ENCODE measurements around the gene NEK7. TPM values are rescaled to one million over a fixed set of nuclear protein-coding genes. Genes with fewer than 3 reads are reported as not detected.
A peak's percentile ranks its signal among the peaks of the same experiment; 100 is the strongest.

NEK7 gene
- total RNA-seq, 1 experiment from 2014 or later = 14.2 TPM

DNA sequence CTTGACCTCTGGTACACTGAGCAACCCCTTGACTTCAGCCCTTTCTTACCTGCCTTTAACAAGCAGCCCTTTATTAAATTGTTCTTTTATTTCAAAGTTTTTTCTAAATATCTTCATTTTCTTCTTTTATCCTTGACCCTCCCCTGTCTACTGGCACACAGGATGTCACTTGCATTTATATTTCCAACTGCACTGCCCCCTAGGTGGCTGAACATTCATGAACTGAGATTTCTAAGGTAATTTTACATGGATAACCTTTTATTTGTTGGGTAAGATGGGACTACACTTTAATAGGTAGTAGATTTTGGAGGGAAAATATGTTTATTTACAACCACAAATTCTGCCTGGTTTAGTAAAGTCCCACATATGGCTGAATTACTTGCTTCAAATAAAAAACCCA is 193.7 kb downstream of the NEK7 start:
- no peak for DNase-seq (ENCODE audit: low spot score)

DNA sequence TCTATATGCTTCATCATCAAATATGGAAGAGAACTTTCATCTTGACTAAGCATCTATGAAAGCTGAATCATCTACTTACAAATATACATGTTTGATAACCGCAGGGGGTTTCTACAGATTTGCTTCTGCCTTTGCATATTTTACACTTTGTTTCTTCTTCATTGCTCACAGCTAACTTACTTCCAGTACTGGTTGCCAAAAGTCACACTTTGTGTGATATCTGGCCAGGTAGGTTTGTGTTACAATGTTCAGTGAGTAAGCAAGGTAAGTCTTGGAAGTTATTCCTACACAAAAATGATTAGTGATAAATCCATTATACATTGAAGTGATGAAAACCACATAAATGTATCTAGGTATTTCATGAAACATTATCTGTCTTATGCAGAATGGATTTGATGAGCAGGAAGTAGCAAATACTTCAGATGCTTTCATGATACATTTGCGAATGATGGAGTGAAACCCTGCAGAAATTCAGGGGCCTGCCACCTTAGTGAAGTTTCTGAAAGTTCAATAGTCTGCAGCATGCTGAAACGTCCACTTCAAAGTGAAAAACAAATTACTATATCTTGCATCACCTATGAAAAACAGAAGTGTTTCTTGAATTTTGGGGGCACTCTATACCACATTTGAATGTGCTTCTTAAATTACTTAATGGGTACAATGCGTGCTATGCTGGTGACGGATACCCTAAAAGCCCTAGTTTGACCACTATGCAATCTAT is 196.3 kb downstream of the NEK7 start:
- no peak for DNase-seq (ENCODE audit: low spot score)

DNA sequence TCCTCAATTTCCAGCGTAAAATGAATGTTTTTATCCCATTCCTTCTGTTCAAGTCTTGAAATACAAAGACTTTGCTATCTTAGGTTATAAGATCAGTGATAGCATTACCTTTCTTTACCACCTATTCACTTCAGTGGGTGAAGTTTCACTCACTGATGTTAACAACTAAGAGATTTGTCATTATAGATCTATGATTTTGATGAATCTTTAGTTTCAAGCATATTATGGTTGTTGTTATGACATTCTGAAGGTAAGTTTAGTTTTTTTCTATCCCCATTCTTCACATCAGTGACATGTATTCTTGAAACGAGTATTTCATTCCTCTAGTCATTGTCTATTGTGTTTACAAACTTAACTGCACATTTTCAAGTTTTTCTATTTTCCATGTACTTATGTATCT is 201.1 kb downstream of the NEK7 start:
- no peak for DNase-seq (ENCODE audit: low spot score)

DNA sequence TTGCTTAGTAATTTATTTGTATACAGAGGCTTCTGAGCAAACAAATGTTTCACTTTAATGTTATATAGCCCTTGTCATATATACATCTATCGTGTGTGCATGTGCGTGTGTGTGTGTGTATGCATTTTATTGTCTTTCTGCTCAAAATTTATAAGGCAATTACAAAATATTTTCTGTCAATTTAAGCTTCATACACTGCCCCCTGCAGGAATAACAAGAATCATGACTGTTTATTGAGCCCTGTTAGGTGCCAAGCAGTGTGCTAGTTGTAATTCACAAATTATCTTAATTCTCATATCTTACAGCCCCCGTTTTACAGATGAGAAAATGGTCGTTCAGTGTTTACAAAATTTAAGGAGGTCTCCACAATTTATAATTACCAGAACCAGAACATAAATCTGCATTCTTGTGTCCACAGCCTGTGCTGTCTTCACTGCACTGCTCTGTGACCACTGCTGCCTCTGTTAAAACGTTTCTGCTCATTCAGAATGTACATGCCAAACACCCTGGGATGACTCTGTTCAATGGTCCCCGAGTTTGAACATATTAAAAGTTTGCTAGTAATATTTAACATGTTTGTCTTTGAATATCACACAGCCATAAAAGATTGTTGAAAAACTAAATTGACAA is 202.3 kb downstream of the NEK7 start:
- peak; percentile 3 for DNase-seq (ENCODE audit: low spot score)

DNA sequence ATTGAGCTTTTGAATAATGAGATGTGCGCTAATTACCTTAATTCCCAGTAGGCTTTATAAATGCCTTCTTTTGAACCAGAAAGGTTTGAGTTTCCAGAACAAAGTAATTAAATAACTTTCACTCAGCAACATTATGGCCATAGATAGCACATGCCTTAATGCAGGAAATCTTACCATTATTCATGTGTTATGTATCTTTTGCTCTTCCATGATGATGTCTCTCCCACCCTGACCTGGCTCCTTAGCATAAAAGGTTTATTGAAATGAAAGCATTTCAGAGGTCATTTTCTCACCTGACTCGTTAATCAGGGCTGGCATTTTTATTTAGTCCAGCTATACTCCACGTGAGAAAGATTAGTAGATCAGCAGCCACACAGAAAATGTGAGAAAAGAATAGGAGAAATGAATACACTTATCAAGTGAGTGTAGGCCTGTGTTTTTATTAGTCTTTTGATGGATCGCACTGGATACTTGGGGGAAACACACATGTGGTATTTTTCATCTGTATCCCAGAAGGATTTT is 203.5 kb downstream of the NEK7 start:
- no peak for DNase-seq (ENCODE audit: low spot score)

DNA sequence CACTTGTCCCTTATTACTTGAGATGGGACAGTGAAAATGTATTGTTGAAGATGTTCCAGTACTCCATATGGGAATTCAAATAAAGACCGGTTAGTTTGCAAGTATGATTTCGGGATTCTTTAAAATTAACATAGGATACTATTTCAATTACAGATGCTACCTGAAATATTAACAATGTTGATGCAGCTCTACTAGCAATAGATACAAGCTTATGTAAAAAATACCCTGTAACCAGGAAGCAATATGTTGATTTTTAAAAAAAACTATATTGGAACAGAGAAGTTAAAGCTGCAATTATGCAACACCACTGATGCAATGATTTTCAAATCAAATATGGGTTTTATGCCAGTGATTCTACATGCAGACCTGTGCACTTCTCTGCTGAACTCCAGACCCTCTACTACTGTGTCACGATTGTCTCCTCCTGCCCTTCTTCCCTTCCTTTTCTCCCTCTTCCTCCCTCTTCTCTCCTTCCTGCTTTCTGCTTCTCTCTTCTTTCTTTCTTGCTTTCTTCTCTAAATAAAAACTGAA is 204.5 kb downstream of the NEK7 start:
- DNase-seq (ENCODE audit: low spot score) = no peak

DNA sequence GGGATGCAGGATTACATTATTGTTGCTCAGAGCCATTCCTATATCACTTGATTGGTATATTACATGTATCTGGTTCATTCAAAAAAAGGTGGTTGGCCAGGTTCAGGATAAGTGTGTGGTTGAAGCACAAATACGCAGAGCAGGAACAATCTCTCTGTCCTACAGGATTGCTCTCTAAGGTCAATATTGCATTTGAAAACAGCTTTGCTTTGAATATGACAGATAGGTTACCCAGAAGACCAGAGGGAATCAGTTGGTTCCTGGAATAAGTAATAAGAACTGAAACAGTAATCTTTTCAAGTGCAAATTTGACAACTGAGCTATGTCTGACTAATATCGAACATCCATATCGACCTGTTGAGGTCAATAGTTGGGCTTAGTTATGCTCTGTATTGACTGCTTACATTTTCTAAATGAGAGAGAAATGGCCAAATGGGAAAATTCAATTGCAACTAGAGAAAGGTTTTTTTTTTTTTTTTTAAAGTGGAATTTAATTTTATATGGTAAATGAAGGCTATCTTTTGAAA is 206.9 kb downstream of the NEK7 start:
- DNase-seq (ENCODE audit: low spot score) = no peak

DNA sequence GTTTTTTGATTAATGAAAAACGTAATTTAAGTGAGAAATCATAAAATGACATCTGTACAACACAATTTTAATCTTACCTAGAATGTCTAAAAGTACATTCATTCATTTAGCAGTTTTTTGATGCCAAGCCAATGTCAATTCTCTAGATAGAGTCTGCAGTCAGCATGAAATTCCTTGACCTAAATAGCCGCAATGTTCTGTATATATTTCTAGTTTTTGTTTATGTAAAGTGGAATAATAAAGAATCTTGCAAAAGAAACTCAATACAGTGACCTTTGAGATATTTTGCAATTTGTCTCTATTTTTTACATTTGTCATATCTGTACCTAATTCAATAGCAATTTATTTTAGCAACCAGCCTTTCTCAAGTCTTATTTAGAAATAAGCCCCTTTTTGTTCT is 207.7 kb downstream of the NEK7 start:
- no peak for DNase-seq (ENCODE audit: low spot score)

DNA sequence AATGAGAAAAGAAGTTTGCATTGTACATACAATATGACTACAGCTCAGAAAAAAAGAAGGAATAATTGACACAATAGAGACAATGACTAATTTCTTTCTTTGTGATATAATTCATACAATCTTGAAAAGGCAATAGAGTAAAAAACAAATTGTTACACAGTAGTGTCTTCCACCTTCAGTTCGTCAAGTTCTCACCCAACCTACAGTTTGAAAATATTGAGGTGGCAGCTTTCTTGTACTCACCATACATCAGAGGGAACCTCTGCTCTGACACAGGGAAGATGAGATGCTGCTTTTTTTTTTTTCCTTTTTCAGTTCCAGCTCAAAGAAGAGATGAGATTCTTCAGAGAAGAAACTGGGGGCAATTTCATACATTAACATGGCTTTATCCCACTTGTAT is 210.5 kb downstream of the NEK7 start:
- DNase-seq (ENCODE audit: low spot score) = no peak

DNA sequence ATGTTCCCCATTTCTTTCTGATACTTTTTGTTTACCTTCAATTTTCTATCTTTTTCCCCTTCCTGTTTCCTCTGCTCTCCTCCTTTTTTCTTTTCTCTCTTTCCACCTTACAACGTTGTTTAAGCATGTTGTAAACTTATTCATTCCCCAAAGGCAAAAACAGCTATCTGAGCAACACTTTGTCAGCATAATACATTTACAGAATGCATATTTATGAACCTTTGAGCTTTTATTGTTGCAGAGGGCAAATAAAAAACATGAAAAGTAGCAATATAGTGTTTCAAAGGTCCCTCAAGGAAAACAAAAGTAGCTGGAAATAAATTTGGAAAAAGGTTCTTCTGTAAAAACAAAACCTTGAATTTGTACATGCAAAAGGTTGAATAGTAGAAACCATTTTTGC is 214.2 kb downstream of the NEK7 start:
- DNase-seq (ENCODE audit: low spot score) = no peak

Other genes with a start within 250 kb of the NEK7 start
- not detected in 2 replicates for gene LHX9, start 239.6 kb upstream of the NEK7 start, total RNA-seq (2014; rRNA removed; shearing (Covaris generic))